GM10248 (cell line): Measurements from ENCODE around the gene OR1S1.

Experiments used
- CTCF ChIA-PET: fragments of 300-600 bp; sonication (Branson Sonifier 250); formaldehyde crosslinking; extraction: SDS; loops from one replicate; lab custom pipeline; 2021; ENCODE audit warnings: antibody characterized with exemption; lab: Yijun Ruan, JAX
- POLR2A ChIA-PET: fragments of 350-650 bp; sonication (Branson Sonifier 250); formaldehyde crosslinking; extraction: SDS; loops from one replicate; lab custom pipeline; 2020; ENCODE audit warnings: antibody characterized with exemption; lab: Yijun Ruan, JAX
- DNase-seq: peaks from one replicate; pipeline ENCODE4 v3.0.0; 2012; ENCODE audit errors: extremely low spot score
- CTCF ChIP-seq: IDR thresholded peaks from 2 replicates; pipeline ENCODE4 v1.5.1; 2012; ENCODE audit warnings: mild to moderate bottlenecking, low read depth; ENCODE audit errors: extremely low read depth, missing control alignments, control extremely low read depth

OR1S1 gene

GRCh38 chr11:58186938-58187337 lies 25.6 kb upstream of the OR1S1 start:
- CTCF ChIA-PET: interaction anchor here (1.5 kb wide), 1 partner anchor 10 kb away, joined by 3 read pairs; no protein-coding TSS in a partner anchor
- TF ChIP-seq CTCF: no peak
- no peak for DNase-seq
- POLR2A ChIA-PET: no interaction called here

- no peak for DNase-seq
- ChIA-PET POLR2A (no interaction called here), CTCF (no interaction called here)
- no peak for TF ChIP-seq CTCF
These were observed 23.8 kb upstream of the OR1S1 start, which contains the start of gene OR9Q2 for GRCh38 chr11:58188770-58189169. Gene OR9Q2, plus strand, starts transcription at chr11:58189070. Its CDS starts 1,421 bp downstream, at chr11:58190491.

GRCh38 chr11:58192229-58192628 lies 20.3 kb upstream of the OR1S1 start:
- no peak for DNase-seq
- ChIA-PET POLR2A (no interaction called here), CTCF (no interaction called here)
- TF ChIP-seq CTCF: no peak

GRCh38 chr11:58193391-58193790 lies 19.1 kb upstream of the OR1S1 start:
- ChIA-PET CTCF (no interaction called here), POLR2A (no interaction called here)
- TF ChIP-seq CTCF: no peak
- DNase-seq: no peak

- no peak for DNase-seq
- CTCF ChIA-PET: no interaction called here
- POLR2A ChIA-PET: no interaction called here
- no peak for TF ChIP-seq CTCF
These were observed 16.6 kb upstream of the OR1S1 start for GRCh38 chr11:58195939-58196338.

- TF ChIP-seq CTCF: no peak
- DNase-seq: no peak
- ChIA-PET CTCF (no interaction called here), POLR2A (no interaction called here)
These were observed 13.2 kb upstream of the OR1S1 start for GRCh38 chr11:58199271-58199670.

GRCh38 chr11:58204042-58204441 lies 8.5 kb upstream of the OR1S1 start, which contains the start of gene OR1S2:
Gene OR1S2, minus strand, starts transcription at chr11:58204142. Its CDS starts 0 bp downstream, at chr11:58204142.
- ChIA-PET POLR2A (no interaction called here), CTCF (no interaction called here)
- no peak for TF ChIP-seq CTCF
- no peak for DNase-seq
